Glutamatergic neuron (in vitro differentiated cells): ENCODE results near the gene PRRG1. TPM values are rescaled to one million over a fixed set of nuclear protein-coding genes. Genes with fewer than 3 reads are reported as not detected.
"Not testable (repeated sequence)": the region's sequence is repeated elsewhere in the genome, so short reads cannot be mapped to it uniquely, and the experiment has no call there.

Source experiments
- DNase-seq: peaks from one replicate; pipeline ENCODE4 v3.0.0; 2022
- H3K27ac Mint-ChIP-seq: one replicate; pipeline ENCODE4 v1.8.0; 2020; ENCODE audit warnings: mild to moderate bottlenecking, mixed read lengths, inconsistent platforms; ENCODE audit not compliant: unreplicated experiment
- H3K27me3 Mint-ChIP-seq: one replicate; pipeline ENCODE4 v1.8.0; 2020; ENCODE audit warnings: mild to moderate bottlenecking, moderate library complexity, mixed read lengths, inconsistent platforms; ENCODE audit not compliant: unreplicated experiment
- H3K36me3 Mint-ChIP-seq: one replicate; pipeline ENCODE4 v1.8.0; 2020; ENCODE audit warnings: mild to moderate bottlenecking, mixed read lengths, inconsistent platforms; ENCODE audit not compliant: unreplicated experiment
- H3K4me1 Mint-ChIP-seq: one replicate; pipeline ENCODE4 v1.8.0; 2020; ENCODE audit warnings: mild to moderate bottlenecking, low read depth, mixed read lengths, inconsistent platforms; ENCODE audit not compliant: unreplicated experiment
- H3K4me3 Mint-ChIP-seq: one replicate; pipeline ENCODE4 v1.8.0; 2020; ENCODE audit warnings: mild to moderate bottlenecking, mixed read lengths, inconsistent platforms; ENCODE audit not compliant: unreplicated experiment
- H3K9me3 Mint-ChIP-seq: one replicate; pipeline ENCODE4 v1.8.0; 2020; ENCODE audit warnings: mild to moderate bottlenecking, moderate library complexity, mixed read lengths, inconsistent platforms; ENCODE audit not compliant: unreplicated experiment
- total RNA-seq: library from RNA; stranded (reverse); fragmentation: NEBNext Ultra II Directional; extraction: Animal tissue kit (Norgen Biotek cat#: 25700); gene quantifications from one replicate; pipeline ENCODE4 v1.2.1, GENCODE V29; 2021; ENCODE audit not compliant: unreplicated experiment
- TF ChIP-seq, protein P1 (sequence below): fragments of 200-600 bp; sonication (generic); IDR thresholded peaks from one replicate; pipeline ENCODE4 v1.5.0; 2021; ENCODE audit not compliant: partially characterized antibody, unreplicated experiment

The PRRG1 gene
- total RNA-seq, 1 donor from 2014 or later, result 4.4 TPM

DNA sequence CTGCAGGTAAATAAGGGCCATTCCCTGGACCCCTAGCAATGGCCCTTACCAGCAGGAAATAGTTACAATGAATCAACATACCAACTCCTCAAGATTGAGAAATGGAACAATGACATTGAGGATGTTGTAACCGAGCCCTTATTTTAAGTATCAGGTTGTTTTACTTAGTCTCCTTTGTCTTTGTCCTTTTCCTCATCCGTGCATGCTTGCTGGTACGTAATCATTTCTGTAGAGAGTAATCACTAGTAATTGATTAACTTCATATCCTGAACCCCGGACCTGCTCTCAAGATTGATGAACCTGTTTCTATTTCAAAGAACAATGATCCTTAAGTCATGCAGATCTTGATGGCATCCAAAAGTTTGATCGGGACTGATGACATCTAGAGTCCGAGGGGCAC lies 123.7 kb downstream of the PRRG1 start:
- TF ChIP-seq, protein P1, sequence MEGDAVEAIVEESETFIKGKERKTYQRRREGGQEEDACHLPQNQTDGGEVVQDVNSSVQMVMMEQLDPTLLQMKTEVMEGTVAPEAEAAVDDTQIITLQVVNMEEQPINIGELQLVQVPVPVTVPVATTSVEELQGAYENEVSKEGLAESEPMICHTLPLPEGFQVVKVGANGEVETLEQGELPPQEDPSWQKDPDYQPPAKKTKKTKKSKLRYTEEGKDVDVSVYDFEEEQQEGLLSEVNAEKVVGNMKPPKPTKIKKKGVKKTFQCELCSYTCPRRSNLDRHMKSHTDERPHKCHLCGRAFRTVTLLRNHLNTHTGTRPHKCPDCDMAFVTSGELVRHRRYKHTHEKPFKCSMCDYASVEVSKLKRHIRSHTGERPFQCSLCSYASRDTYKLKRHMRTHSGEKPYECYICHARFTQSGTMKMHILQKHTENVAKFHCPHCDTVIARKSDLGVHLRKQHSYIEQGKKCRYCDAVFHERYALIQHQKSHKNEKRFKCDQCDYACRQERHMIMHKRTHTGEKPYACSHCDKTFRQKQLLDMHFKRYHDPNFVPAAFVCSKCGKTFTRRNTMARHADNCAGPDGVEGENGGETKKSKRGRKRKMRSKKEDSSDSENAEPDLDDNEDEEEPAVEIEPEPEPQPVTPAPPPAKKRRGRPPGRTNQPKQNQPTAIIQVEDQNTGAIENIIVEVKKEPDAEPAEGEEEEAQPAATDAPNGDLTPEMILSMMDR, result no peak
- DNase-seq, result no peak
- Mint-ChIP-seq H3K27me3 (no peaks in the 10 kb centered on the region), H3K36me3 (no peaks in the 10 kb centered on the region), H3K27ac (no peak overlapping the region), H3K9me3 (no peaks in the 10 kb centered on the region), H3K4me3 (no peak overlapping the region), H3K4me1 (no peaks in the 10 kb centered on the region)

DNA sequence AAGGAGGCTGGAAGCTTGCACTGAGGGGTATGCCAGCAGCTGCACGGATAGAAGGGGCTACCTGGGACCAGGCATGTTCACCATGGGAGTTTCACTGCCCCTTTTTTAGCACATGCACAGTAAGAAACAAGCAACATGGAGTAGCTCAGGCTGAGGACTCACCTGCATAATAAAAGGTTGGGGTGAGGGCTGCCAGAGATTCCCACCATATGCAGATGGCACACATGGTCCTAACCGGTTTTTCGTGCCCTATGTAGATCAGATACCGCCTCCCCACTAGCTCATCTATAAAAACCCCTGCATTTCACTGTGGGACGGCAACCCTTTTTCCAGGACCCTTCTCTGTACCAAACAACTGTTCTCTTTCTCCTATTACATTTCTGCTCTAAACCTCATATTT lies 125.3 kb downstream of the PRRG1 start:
- no peak overlapping the region for H3K4me3 Mint-ChIP-seq
- no peaks in the 10 kb centered on the region for H3K4me1 Mint-ChIP-seq
- TF ChIP-seq, protein P1, result no peak
- H3K9me3 Mint-ChIP-seq, result no peaks in the 10 kb centered on the region
- no peak overlapping the region for H3K27ac Mint-ChIP-seq
- H3K27me3 Mint-ChIP-seq, result no peaks in the 10 kb centered on the region
- no peak for DNase-seq
- H3K36me3 Mint-ChIP-seq, result no peaks in the 10 kb centered on the region

DNA sequence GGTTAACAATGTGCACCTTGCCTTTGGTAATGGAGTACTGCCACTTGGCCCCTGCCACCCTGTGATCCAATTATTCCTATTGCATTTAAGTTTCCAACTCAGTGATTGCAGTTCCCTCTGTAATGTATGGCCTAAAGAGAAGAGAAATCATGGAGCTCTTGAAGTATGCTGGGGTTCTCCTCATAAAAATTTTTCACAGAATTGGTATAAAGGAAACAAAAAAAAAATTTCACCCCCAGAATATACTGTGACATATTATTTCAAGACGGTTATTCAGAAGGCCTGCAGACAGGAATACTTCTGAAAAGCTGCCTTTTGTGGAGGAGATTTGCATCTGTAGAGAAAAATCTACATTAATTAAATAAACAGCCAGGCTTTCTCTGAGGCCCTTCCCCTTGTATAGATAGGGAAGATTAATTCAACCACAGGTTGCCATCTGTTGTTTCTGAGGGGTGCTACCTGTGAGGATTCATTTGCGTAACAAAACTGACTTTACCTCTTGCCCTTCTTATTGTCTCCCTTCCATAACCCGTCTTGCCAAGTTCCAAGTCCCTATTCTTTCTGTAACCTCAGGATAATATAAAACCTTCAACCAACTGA lies 127.5 kb downstream of the PRRG1 start:
- H3K36me3 Mint-ChIP-seq, result no peaks in the 10 kb centered on the region
- no peaks in the 10 kb centered on the region for H3K4me1 Mint-ChIP-seq
- H3K27me3 Mint-ChIP-seq, result no peaks in the 10 kb centered on the region
- DNase-seq, result no peak
- TF ChIP-seq, protein P1, result no peak
- no peak overlapping the region for H3K27ac Mint-ChIP-seq
- no peak overlapping the region for H3K4me3 Mint-ChIP-seq
- no peaks in the 10 kb centered on the region for H3K9me3 Mint-ChIP-seq

DNA sequence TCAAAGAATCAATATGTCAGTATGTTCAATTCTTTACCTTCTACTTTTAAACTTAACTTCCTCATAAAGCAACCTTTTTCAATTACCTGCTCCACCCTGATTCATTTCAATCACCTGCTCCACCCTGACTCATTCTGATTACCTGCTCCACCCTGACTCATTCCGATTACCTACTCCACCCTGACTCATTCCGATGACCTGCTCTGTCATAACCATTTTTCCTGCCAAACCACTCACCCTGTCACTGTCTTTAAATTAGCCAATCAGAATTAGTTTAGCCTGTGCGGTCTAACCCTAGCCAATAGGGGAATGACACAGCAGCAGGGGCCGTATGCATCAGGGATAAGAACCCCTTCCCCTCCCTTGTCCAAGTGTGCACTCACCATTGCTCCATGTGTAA lies 135.2 kb downstream of the PRRG1 start:
- not testable (repeated sequence) for H3K4me3 Mint-ChIP-seq

DNA sequence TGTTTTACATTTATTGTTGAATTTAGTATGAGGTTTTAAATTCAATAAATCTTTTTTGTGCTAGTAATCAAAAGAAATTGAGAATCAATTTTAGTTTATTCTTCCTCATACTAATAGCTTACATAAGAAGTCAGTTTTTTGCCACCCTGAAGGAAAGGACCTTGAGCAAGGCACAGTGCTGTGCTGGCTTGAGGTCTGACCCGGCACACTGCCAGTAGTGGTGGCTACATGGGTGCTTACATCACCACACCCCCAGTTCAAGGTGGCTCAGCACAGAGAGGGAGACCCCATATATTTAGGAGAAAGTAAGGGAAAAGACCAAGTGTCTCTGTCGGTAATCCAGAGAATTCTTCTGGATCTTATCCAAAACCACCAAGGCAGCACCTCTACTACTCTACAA lies 136.3 kb downstream of the PRRG1 start:
- no peaks in the 10 kb centered on the region for H3K27me3 Mint-ChIP-seq
- no peak for DNase-seq

More for the DNA sequence above, 135.2 kb downstream of the PRRG1 start:
- H3K27me3 Mint-ChIP-seq, H3K4me1 Mint-ChIP-seq, H3K27ac Mint-ChIP-seq, DNase-seq, H3K9me3 Mint-ChIP-seq, H3K36me3 Mint-ChIP-seq: not testable (repeated sequence)

More for the DNA sequence above, 136.3 kb downstream of the PRRG1 start:
- TF ChIP-seq, protein P1, result no peak
- Mint-ChIP-seq H3K36me3 (no peaks in the 10 kb centered on the region), H3K9me3 (peaks cover 2% of the 10 kb centered on the region), H3K27ac (no peak overlapping the region), H3K4me3 (no peak overlapping the region), H3K4me1 (no peaks in the 10 kb centered on the region)
